HepG2 (cell line): ENCODE measurements around the gene DIAPH3. TPM values are rescaled to one million over a fixed set of nuclear protein-coding genes. Genes with fewer than 3 reads are reported as not detected.

Experiments
- FOSL2 ChIP-seq: sonication (generic); formaldehyde crosslinking; IDR thresholded peaks from 2 replicates; pipeline ENCODE4 v1.4.0; 2020; ENCODE audit warnings: missing genetic modification reagents
- FOXM1 ChIP-seq: sonication (generic); formaldehyde crosslinking; IDR thresholded peaks from 2 replicates; pipeline ENCODE4 v1.5.0; 2020; ENCODE audit warnings: missing genetic modification reagents
- GPN1 ChIP-seq: sonication (generic); formaldehyde crosslinking; IDR thresholded peaks from 2 replicates; pipeline ENCODE4 v1.5.1; 2020; ENCODE audit warnings: missing genetic modification reagents, borderline replicate concordance
- HDAC2 ChIP-seq: sonication (generic); formaldehyde crosslinking; IDR thresholded peaks from 2 replicates; pipeline ENCODE4 v1.4.0; 2020; ENCODE audit warnings: missing genetic modification reagents
- KLF11 ChIP-seq: IDR thresholded peaks from 2 replicates; pipeline ENCODE4 v1.6.1; 2016; ENCODE audit warnings: missing compliant biosample characterization
- SYNCRIP ChIP-seq: fragments of 200-400 bp; formaldehyde crosslinking; IDR thresholded peaks from 2 replicates; pipeline ENCODE4 v1.6.1; 2018; ENCODE audit warnings: mild to moderate bottlenecking, low read depth, low read length; ENCODE audit not compliant: insufficient read depth
- ZBTB8A ChIP-seq: sonication (generic); formaldehyde crosslinking; IDR thresholded peaks from 2 replicates; pipeline ENCODE4 v1.4.0; 2020; ENCODE audit warnings: mild to moderate bottlenecking, low read depth, missing genetic modification reagents, borderline replicate concordance
- ZHX1 ChIP-seq: sonication (generic); formaldehyde crosslinking; IDR thresholded peaks from 2 replicates; pipeline ENCODE4 v1.8.1; 2022; ENCODE audit warnings: low read depth, mild to moderate bottlenecking, missing genetic modification reagents
- ZNF7 ChIP-seq: IDR thresholded peaks from 2 replicates; pipeline ENCODE4 v1.6.1; 2016; ENCODE audit warnings: missing biosample characterization, missing genetic modification reagents
- ZNF780A ChIP-seq: sonication (generic); formaldehyde crosslinking; IDR thresholded peaks from 2 replicates; pipeline ENCODE4 v1.8.0; 2022; ENCODE audit warnings: mild to moderate bottlenecking, missing genetic modification reagents, moderate library complexity
- ZNF839 ChIP-seq: sonication (generic); formaldehyde crosslinking; IDR thresholded peaks from 2 replicates; pipeline ENCODE4 v1.4.0; 2020; ENCODE audit warnings: missing genetic modification reagents, mild to moderate bottlenecking, borderline replicate concordance
- ZSCAN5A ChIP-seq: sonication (generic); formaldehyde crosslinking; IDR thresholded peaks from 2 replicates; pipeline ENCODE4 v1.8.0; 2022; ENCODE audit warnings: mild to moderate bottlenecking, missing genetic modification reagents, borderline replicate concordance
- polyA plus RNA-seq, 8 experiments: library from polyadenylated mRNA; depleted of rRNA in 3 of 8; stranded (reverse) in 7 of 8; unstranded in 1 of 8; fragments of >200 nt; fragmentation: Illumina TruSeq in 4 of 8; extraction: Trizol in 4 of 8; gene quantifications; 2 replicates each; pipeline versions ENCODE4 v1.2.1 to v1.2.3, GENCODE V29; 2011 to 2016; ENCODE audit warnings: low read depth in 4 of 8, missing spikeins in 1 of 8, mixed read lengths in 1 of 8; ENCODE audit not compliant: insufficient read depth in 1 of 8
- total RNA-seq, 5 experiments: library from RNA; depleted of rRNA; stranded (reverse); fragments of >200 nt; fragmentation: Illumina TruSeq; extraction: Trizol; gene quantifications; 2 replicates each; pipeline ENCODE4 v1.2.3, GENCODE V29; 2016; ENCODE audit warnings: low read depth in 1 of 5
- TF ChIP-seq, protein P1 (sequence below): sonication (generic); formaldehyde crosslinking; conservative IDR thresholded peaks from 2 replicates; pipeline ENCODE4 v1.4.0; 2020; ENCODE audit warnings: mild to moderate bottlenecking, missing genetic modification reagents, moderate library complexity
- TF ChIP-seq, protein P2 (sequence below): sonication (generic); formaldehyde crosslinking; IDR thresholded peaks from 2 replicates; pipeline ENCODE4 v1.4.0; 2020; ENCODE audit warnings: missing genetic modification reagents, mild to moderate bottlenecking, borderline replicate concordance
- TF ChIP-seq, protein P3 (sequence below): sonication (generic); formaldehyde crosslinking; IDR thresholded peaks from 2 replicates; pipeline ENCODE4 v1.8.1; 2023; ENCODE audit warnings: mild to moderate bottlenecking, inconsistent platforms, moderate library complexity, missing genetic modification reagents, borderline replicate concordance

Gene DIAPH3
- total and polyA plus RNA-seq, 2 of the 13 experiments (the other 11 are each of a cell fraction or from before 2014, with no cell fraction given): 4.0 to 9.3 TPM

DNA sequence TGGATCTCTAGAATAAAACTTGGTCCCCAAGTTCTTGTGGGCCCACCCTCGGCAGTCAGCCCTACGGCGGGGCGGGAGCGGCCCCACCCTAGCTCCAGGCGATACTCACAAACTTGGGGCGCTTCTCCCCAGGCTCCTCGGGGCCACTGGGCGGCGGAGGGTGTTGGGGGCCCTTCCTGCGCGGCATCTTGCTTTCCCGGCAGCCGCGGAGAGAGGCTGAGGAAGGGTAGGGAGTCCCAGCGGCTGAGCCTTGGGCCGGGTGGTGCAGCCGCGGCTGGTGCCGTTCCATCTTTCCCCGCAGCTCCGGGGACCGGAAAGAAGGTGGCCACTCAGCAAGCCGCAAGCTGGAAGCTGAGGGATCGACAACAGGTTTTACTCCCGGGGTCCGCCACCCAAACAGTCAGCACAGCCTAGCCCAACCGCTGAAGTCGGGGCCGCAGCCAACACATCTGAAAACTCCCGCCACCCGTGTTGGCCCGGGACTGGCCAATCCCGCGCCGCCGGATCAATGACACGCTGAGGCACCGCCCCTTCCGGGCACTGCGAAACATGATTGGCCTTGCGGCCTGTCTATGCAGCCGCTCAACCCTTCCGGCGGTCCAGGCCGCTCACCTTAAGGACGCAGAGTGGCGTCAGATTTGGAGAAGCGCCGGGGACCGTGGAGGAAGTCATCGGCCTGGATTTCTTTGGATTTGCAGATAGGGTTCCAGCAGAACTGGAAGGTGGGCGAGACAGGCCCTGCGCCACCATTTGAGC is at the start of gene DIAPH3 (continued):
- TF ChIP-seq ZHX1 (CRISPR knock-in tag): no peak
- 0 out of 2 replicates have a peak, but pooled peaks have one; percentile 38 for TF ChIP-seq ZNF780A (CRISPR knock-in tag)
- no peak for TF ChIP-seq GPN1
- TF ChIP-seq, protein P1, sequence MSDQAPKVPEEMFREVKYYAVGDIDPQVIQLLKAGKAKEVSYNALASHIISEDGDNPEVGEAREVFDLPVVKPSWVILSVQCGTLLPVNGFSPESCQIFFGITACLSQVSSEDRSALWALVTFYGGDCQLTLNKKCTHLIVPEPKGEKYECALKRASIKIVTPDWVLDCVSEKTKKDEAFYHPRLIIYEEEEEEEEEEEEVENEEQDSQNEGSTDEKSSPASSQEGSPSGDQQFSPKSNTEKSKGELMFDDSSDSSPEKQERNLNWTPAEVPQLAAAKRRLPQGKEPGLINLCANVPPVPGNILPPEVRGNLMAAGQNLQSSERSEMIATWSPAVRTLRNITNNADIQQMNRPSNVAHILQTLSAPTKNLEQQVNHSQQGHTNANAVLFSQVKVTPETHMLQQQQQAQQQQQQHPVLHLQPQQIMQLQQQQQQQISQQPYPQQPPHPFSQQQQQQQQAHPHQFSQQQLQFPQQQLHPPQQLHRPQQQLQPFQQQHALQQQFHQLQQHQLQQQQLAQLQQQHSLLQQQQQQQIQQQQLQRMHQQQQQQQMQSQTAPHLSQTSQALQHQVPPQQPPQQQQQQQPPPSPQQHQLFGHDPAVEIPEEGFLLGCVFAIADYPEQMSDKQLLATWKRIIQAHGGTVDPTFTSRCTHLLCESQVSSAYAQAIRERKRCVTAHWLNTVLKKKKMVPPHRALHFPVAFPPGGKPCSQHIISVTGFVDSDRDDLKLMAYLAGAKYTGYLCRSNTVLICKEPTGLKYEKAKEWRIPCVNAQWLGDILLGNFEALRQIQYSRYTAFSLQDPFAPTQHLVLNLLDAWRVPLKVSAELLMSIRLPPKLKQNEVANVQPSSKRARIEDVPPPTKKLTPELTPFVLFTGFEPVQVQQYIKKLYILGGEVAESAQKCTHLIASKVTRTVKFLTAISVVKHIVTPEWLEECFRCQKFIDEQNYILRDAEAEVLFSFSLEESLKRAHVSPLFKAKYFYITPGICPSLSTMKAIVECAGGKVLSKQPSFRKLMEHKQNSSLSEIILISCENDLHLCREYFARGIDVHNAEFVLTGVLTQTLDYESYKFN (CRISPR knock-in tag): no peak
- peak; percentile 47 for TF ChIP-seq HDAC2
- TF ChIP-seq ZBTB8A (CRISPR knock-in tag): no peak
- TF ChIP-seq, protein P2, sequence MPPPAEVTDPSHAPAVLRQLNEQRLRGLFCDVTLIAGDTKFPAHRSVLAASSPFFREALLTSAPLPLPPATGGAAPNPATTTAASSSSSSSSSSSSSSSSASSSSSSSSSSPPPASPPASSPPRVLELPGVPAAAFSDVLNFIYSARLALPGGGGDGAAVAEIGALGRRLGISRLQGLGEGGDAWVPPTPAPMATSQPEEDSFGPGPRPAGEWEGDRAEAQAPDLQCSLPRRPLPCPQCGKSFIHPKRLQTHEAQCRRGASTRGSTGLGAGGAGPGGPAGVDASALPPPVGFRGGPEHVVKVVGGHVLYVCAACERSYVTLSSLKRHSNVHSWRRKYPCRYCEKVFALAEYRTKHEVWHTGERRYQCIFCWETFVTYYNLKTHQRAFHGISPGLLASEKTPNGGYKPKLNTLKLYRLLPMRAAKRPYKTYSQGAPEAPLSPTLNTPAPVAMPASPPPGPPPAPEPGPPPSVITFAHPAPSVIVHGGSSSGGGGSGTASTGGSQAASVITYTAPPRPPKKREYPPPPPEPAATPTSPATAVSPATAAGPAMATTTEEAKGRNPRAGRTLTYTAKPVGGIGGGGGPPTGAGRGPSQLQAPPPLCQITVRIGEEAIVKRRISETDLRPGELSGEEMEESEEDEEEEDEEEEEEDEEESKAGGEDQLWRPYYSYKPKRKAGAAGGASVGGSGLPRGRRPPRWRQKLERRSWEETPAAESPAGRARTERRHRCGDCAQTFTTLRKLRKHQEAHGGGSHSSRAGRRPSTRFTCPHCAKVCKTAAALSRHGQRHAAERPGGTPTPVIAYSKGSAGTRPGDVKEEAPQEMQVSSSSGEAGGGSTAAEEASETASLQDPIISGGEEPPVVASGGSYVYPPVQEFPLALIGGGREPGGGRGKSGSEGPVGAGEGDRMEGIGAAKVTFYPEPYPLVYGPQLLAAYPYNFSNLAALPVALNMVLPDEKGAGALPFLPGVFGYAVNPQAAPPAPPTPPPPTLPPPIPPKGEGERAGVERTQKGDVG: no peak
- TF ChIP-seq ZNF7 (CRISPR knock-in tag): no peak
- TF ChIP-seq KLF11 (CRISPR knock-in tag): no peak
- no peak for TF ChIP-seq ZSCAN5A (CRISPR knock-in tag)
- no peak for TF ChIP-seq SYNCRIP
- no peak for TF ChIP-seq ZNF839
- TF ChIP-seq, protein P3, sequence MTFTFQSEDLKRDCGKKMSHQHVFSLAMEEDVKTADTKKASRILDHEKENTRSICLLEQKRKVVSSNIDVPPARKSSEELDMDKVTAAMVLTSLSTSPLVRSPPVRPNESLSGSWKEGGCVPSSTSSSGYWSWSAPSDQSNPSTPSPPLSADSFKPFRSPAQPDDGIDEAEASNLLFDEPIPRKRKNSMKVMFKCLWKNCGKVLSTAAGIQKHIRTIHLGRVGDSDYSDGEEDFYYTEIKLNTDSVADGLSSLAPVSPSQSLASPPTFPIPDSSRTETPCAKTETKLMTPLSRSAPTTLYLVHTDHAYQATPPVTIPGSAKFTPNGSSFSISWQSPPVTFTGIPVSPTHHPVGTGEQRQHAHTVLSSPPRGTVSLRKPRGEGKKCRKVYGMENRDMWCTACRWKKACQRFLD (CRISPR knock-in tag): no peak
- peak; percentile 55; the same call in 1 of the 2 replicates for TF ChIP-seq FOSL2 (CRISPR knock-in tag)
- peak; percentile 68; the same call in 1 of the 2 replicates for TF ChIP-seq FOXM1 (CRISPR knock-in tag)
